ENCODE results near the gene FAM136A. TPM values are rescaled to one million over a fixed set of nuclear protein-coding genes. Genes with fewer than 3 reads are reported as not detected.

Gene FAM136A
- total and polyA plus RNA-seq, 2 of the 13 experiments (the other 11 are each of a cell fraction or from before 2014, with no cell fraction given) = 77.8 to 126 TPM

DNA sequence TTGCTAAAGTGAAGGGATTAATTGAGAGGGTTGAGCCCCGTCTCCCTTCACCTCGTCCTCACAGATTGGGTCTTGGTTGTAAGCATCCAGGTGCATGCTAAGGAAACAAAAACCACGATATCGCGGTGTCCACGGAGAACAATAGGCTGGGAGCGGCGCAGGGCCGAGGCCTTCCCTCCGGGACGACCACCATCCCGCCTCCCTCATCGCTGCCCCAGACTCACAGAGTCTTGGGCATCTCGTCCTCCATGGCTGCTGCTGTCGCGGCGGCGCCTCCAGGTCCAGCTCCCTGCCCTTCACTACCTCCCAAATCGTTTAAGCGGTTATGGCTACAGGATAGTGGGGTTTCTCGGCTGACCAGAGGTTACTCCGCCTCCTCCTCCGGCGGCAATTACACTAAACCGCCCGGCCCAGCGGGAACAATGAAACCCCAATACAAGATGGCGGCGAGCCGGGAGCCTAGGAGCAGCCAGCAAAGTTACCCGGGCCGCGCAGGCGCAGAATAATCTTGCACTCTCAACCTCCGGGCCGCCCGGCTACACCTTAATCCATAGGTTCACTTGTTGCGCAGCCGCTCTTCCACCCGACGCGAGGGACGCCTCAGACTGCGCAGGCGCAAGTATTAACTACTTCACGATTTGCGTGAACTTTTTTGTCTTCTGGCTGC lies 53.6 kb downstream of the FAM136A start, which contains the start of gene TIA1 (continued):
- no peak for TF ChIP-seq TCF7L2 (IDR thresholded peaks at IDR 0.05; ENCODE audit: low read depth, low read length)
- TF ChIP-seq TP53 (CRISPR knock-in tag; conservative IDR thresholded peaks at IDR 0.05) = no peak
- 0 out of 2 replicates have a peak, but pooled peaks have one; percentile 62 for TF ChIP-seq NFATC3 (CRISPR knock-in tag; IDR thresholded peaks at IDR 0.05)
- peak; percentile 30 for TF ChIP-seq ARHGAP35 (CRISPR knock-in tag; IDR thresholded peaks at IDR 0.05; ENCODE audit: borderline replicate concordance)
- no peak for TF ChIP-seq RAD51 (IDR thresholded peaks at IDR 0.05; ENCODE audit: borderline replicate concordance)
- peak; percentile 98; the same call in 1 of the 2 replicates for TF ChIP-seq NRL (CRISPR knock-in tag; IDR thresholded peaks at IDR 0.05; ENCODE audit: borderline replicate concordance)
- peak in 1 of 2 experiments; percentile 54; a peak in 1 of 4 replicates for TF ChIP-seq EP300 (IDR thresholded peaks at IDR 0.05; ENCODE audit: low read depth in 2 of 2, low read length in 2 of 2)
- TF ChIP-seq EP300 (CRISPR knock-in tag; IDR thresholded peaks at IDR 0.05; ENCODE audit: borderline replicate concordance) = peak; percentile 67
- 0 out of 2 replicates have a peak, but pooled peaks have one; percentile 1 for TF ChIP-seq KLF11 (CRISPR knock-in tag; IDR thresholded peaks at IDR 0.05)
- peak; percentile 80 for TF ChIP-seq ZNF746 (CRISPR knock-in tag; IDR thresholded peaks at IDR 0.05)
- TF ChIP-seq ZMAT5 (CRISPR knock-in tag; IDR thresholded peaks at IDR 0.05; ENCODE audit: borderline replicate concordance, low read depth) = no peak
- TF ChIP-seq ZBTB37 (CRISPR knock-in tag; IDR thresholded peaks at IDR 0.05) = no peak
- TF ChIP-seq ZNF788 (CRISPR knock-in tag; IDR thresholded peaks at IDR 0.05; ENCODE audit: borderline replicate concordance) = peak; percentile 65; the same call in 1 of the 2 replicates
- TF ChIP-seq ZSCAN31 (CRISPR knock-in tag; IDR thresholded peaks at IDR 0.05; ENCODE audit: low read depth) = peak; percentile 96
- peak; percentile 81; the same call in 1 of the 2 replicates for TF ChIP-seq ZNF30 (CRISPR knock-in tag; IDR thresholded peaks at IDR 0.05)
- no peak; the same call in 1 of the 2 replicates for TF ChIP-seq DPF2 (CRISPR knock-in tag; IDR thresholded peaks at IDR 0.05; ENCODE audit: borderline replicate concordance, low read depth)
- TF ChIP-seq TSC22D2 (CRISPR knock-in tag; IDR thresholded peaks at IDR 0.05; ENCODE audit: borderline replicate concordance) = peak; percentile 75; the same call in 1 of the 2 replicates
- peak; percentile 81 for TF ChIP-seq YEATS2 (CRISPR knock-in tag; IDR thresholded peaks at IDR 0.05; ENCODE audit: borderline replicate concordance)
- TF ChIP-seq SP2 (CRISPR knock-in tag; IDR thresholded peaks at IDR 0.05) = no peak
- no peak; the same call in 1 of the 2 replicates for TF ChIP-seq ZNF556 (CRISPR knock-in tag; IDR thresholded peaks at IDR 0.05; ENCODE audit: borderline replicate concordance)
- no peak for TF ChIP-seq ZNF124 (CRISPR knock-in tag; IDR thresholded peaks at IDR 0.05)
- peak; percentile 61 for TF ChIP-seq ZBTB34 (CRISPR knock-in tag; IDR thresholded peaks at IDR 0.05)
- TF ChIP-seq HNRNPLL (IDR thresholded peaks at IDR 0.05; ENCODE audit: low read depth, low read length, poor library complexity, severe bottlenecking) = peak; percentile 92
- TF ChIP-seq ZNF773 (CRISPR knock-in tag; IDR thresholded peaks at IDR 0.05; ENCODE audit: borderline replicate concordance) = no peak
- no peak for TF ChIP-seq GRHL1 (CRISPR knock-in tag; conservative IDR thresholded peaks at IDR 0.05)
- TF ChIP-seq CENPX (CRISPR knock-in tag; IDR thresholded peaks at IDR 0.05) = no peak

Measured in HepG2 (cell line).